HUES64 (cell line): Measurements from ENCODE around the gene ACTL8. TPM values are rescaled to one million over a fixed set of nuclear protein-coding genes. Genes with fewer than 3 reads are reported as not detected.

Source experiments
- H3K27ac ChIP-seq: 2 replicates; pipeline ENCODE4 v1.7.0; 2013; ENCODE audit warnings: low read depth, low read length, inconsistent platforms
- H3K27me3 ChIP-seq: 2 replicates; pipeline ENCODE4 v1.6.1; 2013; ENCODE audit warnings: mild to moderate bottlenecking, low read length; ENCODE audit not compliant: insufficient read depth
- H3K36me3 ChIP-seq: 2 replicates; pipeline ENCODE4 v1.6.1; 2013; ENCODE audit warnings: mild to moderate bottlenecking, low read length; ENCODE audit not compliant: insufficient read depth
- H3K4me1 ChIP-seq: 2 replicates; pipeline ENCODE4 v1.6.1; 2013; ENCODE audit warnings: mild to moderate bottlenecking, low read length, moderate library complexity; ENCODE audit not compliant: insufficient read depth
- H3K4me3 ChIP-seq: 2 replicates; pipeline ENCODE4 v1.5.1; 2013; ENCODE audit warnings: mild to moderate bottlenecking, low read length, moderate library complexity
- H3K9ac ChIP-seq: 2 replicates; pipeline ENCODE4 v1.6.1; 2013; ENCODE audit warnings: mild to moderate bottlenecking, low read depth, low read length
- H3K9me3 ChIP-seq: 2 replicates; pipeline ENCODE4 v1.6.1; 2013; ENCODE audit warnings: low read depth, low read length; ENCODE audit not compliant: insufficient read depth
- WGBS: fragments of 150-250, 120-280 bp; methylation state at CpG from one replicate; pipeline ENCODE4 v1.1.7; 2013; ENCODE audit warnings: missing lambda C conversion rate; 5-methylcytosine and 5-hydroxymethylcytosine counted together
- polyA plus RNA-seq, 2 experiments: library from polyadenylated mRNA; stranded (reverse); fragments of 50-300 nt; gene quantifications; one replicate each; pipeline ENCODE4 v1.2.3, GENCODE V29; 2013

ACTL8 gene, protein sequence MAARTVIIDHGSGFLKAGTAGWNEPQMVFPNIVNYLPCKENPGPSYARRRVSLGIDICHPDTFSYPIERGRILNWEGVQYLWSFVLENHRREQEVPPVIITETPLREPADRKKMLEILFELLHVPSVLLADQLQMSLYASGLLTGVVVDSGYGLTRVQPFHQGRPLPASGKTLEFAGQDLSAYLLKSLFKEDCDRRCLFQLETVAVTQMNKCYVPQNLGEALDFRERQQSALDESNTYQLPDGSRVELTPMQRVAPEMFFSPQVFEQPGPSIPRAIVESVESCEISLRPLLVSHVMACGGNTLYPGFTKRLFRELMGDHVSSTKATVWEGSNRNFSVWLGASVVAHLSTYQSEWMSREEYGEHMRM
- 0.70 TPM for polyA plus RNA-seq (2013, experiment 1 of 2)
- 0.51 TPM for polyA plus RNA-seq (2013, experiment 2 of 2)

DNA sequence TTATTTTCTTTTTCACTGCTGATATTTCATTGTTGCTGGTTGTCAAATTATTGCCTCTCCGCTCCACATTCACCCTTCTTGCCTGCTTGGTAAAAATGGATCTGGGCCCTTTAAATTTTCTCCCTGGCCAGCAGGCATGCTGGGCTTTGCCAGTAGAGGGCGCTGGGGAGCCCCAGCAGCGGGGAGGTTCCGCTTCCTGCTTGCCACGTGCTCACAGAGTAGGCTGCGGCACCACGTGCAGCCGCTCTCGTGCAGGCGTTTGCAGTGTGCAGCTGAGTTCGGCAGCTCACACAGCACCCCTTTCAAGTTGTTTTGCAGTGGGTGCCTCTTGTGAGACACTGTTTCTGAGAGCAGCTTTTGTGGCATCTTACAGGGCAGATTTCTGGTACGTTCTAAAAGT, at the start of gene ACTL8:
Gene ACTL8 (plus strand): TSS at position 214 of the 400 bp plus-strand sequence. CDS start 67,676 bp downstream, outside the sequence.
- Histone ChIP-seq H3K9me3 (peaks cover 44% of the 10 kb centered on the region), H3K9ac (no peak within 1 kb of the TSS), H3K4me1 (no peaks in the 10 kb centered on the region), H3K27ac (no peak within 1 kb of the TSS), H3K36me3 (no peaks in the 10 kb centered on the region), H3K4me3 (no peak within 1 kb of the TSS), H3K27me3 (no peaks in the 10 kb centered on the region)
- WGBS = 66% methylated on average over 12 of the region's 12 CpGs

DNA sequence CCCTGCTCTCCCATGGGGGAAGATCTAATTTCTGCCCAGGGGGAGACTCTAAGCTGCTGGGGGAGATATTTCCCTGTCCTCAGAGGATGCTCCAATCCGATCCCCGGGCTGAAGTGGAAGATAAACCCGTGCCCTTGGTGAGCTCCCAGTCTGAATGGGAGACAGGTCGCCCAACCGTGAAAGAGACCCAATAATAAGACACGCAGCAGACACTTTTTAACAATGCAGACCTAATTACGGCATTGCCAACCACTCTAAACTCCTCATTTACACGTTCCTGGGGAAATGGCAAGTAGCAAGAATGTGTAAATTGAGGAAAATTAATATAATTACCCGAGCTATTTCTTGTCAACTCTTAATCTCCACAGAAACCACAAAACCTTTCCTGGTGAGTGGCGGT, 48.7 kb upstream of the ACTL8 start:
- Histone ChIP-seq H3K27ac (no peak overlapping the region), H3K4me3 (no peak overlapping the region), H3K9ac (no peak overlapping the region), H3K9me3 (peaks cover 22% of the 10 kb centered on the region), H3K27me3 (no peaks in the 10 kb centered on the region), H3K4me1 (peaks cover 4% of the 10 kb centered on the region; the same call in 1 of the 2 replicates), H3K36me3 (no peaks in the 10 kb centered on the region)
- 86% methylated on average over 9 of the region's 10 CpGs for WGBS

DNA sequence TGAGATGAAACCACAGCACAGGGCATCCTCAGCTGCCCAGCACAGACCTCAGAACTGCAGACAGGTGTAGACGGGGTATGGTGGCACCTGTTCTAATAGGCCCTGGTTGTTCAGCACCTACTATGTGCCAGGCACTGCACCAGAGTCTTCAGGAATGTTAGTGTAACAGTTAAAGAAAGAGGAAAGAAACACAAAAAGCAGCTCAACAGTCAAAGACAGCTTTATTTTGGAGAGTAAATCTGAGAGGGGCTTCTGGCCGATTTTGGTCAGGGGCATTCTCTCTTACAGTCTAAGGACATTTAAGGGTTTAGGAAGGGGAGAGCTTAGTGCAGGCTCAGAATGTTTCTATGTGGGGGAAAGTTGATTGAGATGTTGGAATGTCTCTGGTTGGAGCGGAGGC, 45.2 kb upstream of the ACTL8 start:
- no peak overlapping the region for H3K4me3 ChIP-seq
- no peaks in the 10 kb centered on the region for H3K36me3 ChIP-seq
- H3K4me1 ChIP-seq = no peaks in the 10 kb centered on the region
- no peaks in the 10 kb centered on the region for H3K27me3 ChIP-seq
- H3K9me3 ChIP-seq = peaks cover 23% of the 10 kb centered on the region
- WGBS = 96% methylated on average over 3 of the region's 3 CpGs
- H3K9ac ChIP-seq = no peak overlapping the region
- no peak overlapping the region for H3K27ac ChIP-seq

DNA sequence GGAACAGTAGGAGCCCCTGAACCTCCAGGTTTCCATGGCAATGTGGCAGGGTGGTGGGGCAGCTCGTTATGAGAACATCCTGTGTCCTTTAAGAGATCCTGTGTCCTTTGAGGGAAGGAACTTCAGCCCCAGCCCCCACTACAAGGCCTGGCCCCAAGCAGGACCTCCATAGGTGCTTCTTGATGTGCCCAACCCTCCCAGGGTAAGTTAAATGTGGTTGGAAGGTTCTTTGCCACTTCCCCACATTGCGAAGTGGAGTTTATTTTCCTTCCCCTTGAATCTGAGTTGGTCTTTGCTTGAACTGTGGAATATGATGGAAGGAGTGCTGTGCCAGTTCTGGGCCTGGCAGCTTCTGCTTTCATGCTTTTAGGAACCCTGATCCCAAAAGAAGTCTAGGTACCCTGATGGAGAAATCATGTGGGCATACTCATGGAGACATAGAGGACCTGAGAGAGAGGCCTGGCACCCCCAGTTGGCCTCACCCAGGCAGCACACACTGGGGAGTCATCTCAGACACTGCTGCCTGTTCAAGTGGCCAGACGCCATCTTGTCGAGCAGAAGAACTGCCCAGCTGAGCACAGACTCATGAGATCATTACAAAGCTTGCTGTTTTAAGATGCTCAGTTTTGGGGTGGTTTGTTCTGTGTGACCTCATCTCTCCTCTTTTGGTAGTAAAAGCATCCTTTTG, 44.1 kb upstream of the ACTL8 start:
- H3K9me3 ChIP-seq = peaks cover 23% of the 10 kb centered on the region
- no peaks in the 10 kb centered on the region for H3K36me3 ChIP-seq
- no peak overlapping the region for H3K4me3 ChIP-seq
- 87% methylated on average over 4 of the region's 4 CpGs for WGBS
- no peak overlapping the region for H3K27ac ChIP-seq
- H3K4me1 ChIP-seq = no peaks in the 10 kb centered on the region
- no peaks in the 10 kb centered on the region for H3K27me3 ChIP-seq
- no peak overlapping the region for H3K9ac ChIP-seq

DNA sequence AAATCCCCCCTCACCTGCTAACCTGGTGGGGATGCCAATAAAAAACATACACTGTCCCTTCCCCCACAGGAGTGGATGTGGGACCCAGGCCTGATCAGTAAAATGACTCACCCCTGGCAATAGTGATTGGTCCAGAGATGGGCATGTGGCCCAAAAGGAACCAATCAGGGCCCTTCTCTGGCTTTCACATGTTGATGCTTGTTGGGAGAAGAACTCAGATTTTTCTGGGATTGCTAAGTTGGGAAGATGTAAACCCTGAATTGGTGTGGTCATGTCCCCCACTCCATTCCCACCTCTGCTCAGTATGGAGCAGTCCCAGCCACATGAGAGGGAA, 43.6 kb upstream of the ACTL8 start:
- H3K27me3 ChIP-seq = no peaks in the 10 kb centered on the region
- no peaks in the 10 kb centered on the region for H3K36me3 ChIP-seq
- H3K9me3 ChIP-seq = peaks cover 23% of the 10 kb centered on the region
- no peak overlapping the region for H3K9ac ChIP-seq
- no peak overlapping the region for H3K4me3 ChIP-seq
- H3K27ac ChIP-seq = no peak overlapping the region
- H3K4me1 ChIP-seq = no peaks in the 10 kb centered on the region

DNA sequence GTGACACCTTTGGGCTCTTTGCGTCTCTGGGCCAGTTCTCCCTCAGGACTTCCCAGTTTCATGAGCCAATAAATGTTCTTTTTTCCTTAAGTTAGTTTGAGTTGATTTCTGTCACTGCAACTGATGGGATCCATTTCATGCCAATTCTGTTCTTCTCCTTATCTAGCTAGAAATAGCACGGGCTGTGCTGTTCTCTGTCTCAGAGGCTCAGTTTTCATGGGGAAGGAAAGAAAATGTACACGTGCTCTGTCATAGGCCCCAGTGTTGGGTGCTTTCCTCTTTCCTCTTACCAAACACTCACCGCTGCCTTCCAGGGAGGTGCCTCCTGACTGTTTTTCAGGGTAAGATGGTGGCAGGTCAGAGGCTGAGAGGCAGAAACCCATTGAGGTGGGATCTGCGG, 43.2 kb upstream of the ACTL8 start:
- Histone ChIP-seq H3K27ac (no peak overlapping the region), H3K36me3 (no peaks in the 10 kb centered on the region), H3K4me1 (no peaks in the 10 kb centered on the region), H3K9me3 (peaks cover 23% of the 10 kb centered on the region), H3K27me3 (no peaks in the 10 kb centered on the region), H3K4me3 (no peak overlapping the region), H3K9ac (no peak overlapping the region)
- WGBS = 96% methylated on average over 4 of the region's 5 CpGs

DNA sequence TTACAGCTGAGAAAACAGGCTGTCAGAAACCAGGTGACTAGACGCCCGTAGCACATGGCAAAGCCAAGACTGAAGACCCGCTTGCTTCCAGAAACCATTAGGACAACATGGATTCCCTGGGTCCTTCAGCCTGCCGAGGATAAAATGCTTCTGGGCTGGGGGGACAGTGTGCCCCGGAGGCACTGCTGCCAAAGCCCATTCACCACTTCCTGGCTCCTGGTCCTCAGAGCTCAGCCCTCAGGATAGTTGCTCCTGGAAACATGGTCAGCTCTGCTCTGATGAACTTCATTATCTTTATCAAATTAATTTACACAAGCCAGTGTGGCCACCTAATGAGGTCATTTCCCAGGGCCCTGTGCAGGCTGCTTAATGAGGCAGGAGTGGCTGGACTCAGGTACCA, 41.1 kb upstream of the ACTL8 start:
- H3K27ac ChIP-seq = no peak overlapping the region
- no peaks in the 10 kb centered on the region for H3K27me3 ChIP-seq
- no peak overlapping the region for H3K9ac ChIP-seq
- 93% methylated on average over 5 of the region's 5 CpGs for WGBS
- peaks cover 23% of the 10 kb centered on the region for H3K9me3 ChIP-seq
- no peaks in the 10 kb centered on the region for H3K4me1 ChIP-seq
- H3K36me3 ChIP-seq = no peaks in the 10 kb centered on the region
- H3K4me3 ChIP-seq = no peak overlapping the region

DNA sequence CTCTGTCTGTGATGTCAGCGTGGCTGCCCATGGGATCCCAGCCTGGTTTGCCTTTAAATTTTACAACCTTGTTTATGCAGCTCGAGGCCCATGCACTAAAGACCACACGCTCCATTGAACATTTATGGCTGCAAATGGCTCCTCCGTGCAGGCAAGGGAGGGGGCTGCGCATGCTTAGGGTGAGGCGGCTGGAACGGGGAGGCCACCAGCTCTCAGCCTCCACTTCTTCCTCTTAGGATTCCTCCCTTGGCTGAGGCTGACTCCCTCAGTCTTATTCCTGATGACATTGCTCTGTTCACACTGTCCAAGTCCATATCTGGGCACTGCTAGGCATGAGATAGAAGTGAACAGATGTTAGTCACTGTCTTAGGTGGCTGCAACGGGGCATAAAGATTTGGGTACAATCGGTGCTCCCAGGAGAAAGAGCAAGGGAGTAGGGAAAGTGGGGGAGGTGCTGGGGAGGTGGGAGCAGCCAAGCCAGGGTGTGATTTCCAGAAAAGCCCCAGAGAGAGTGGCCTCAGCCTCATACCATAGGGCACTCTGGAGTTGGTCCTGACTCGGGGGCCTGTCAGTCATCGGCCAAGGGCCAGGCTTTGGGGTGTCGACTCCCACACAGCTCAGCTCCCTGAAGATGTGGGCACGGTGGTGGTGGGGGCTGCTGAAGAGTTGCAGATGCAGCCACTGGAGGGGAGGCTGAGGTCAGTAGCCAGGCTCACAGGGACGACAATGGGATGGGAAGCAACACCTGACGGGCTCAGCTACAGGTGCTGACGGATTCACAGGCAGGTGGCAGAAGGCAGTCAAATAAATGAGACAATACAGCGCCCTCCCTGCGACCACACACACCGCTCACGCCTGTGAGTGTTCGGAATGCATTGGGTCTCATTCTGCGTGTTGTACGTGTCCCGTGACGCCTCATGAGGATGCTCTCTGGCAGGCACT, 37.3 kb upstream of the ACTL8 start:
- WGBS = 89% methylated on average over 25 of the region's 25 CpGs
- Histone ChIP-seq H3K27ac (no peak overlapping the region), H3K9ac (no peak overlapping the region), H3K27me3 (no peaks in the 10 kb centered on the region), H3K4me1 (no peaks in the 10 kb centered on the region), H3K36me3 (no peaks in the 10 kb centered on the region), H3K4me3 (no peak overlapping the region), H3K9me3 (no peaks in the 10 kb centered on the region)

DNA sequence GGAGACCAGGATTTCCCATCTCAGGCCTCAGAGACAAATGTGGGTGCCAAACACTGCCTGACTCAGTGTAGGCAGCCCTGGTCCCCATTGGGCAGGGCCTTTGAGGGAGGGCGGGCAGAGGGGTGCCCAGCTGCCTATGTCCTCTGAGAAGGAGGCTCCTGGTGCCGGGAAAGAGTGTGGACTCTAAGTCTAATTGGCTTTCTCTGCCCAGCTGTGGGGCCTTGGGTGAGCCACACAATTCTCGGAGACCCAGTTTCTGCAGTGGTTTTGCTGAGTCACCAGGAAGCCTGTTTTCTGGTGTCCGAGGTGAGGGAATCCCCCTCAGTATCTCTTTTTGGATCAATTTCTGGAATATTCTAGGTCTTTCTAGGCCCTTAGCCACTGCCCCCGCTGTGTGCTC, 35.3 kb upstream of the ACTL8 start:
- Histone ChIP-seq H3K4me3 (no peak overlapping the region), H3K27me3 (no peaks in the 10 kb centered on the region), H3K9me3 (no peaks in the 10 kb centered on the region), H3K36me3 (no peaks in the 10 kb centered on the region), H3K9ac (no peak overlapping the region), H3K4me1 (no peaks in the 10 kb centered on the region), H3K27ac (no peak overlapping the region)
- 90% methylated on average over 5 of the region's 5 CpGs for WGBS

DNA sequence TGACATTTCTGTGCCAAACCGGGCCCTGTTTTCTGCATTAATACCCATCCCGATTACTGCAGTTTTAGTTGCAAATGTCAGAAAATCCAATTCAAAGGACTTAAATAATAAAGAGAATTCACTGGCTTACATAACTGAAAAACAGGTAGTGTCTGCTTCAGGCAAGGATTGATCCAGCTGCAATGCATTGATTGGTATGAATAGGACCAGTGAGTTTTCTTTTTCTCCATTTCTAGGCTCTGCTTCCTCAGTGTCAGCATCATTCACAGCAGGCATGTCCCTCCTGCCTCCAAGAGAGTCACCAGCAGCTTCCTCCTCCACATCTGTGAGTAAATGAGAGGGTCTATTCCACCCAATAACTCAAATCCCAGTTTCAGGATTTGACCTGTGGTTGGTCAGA, 33.7 kb upstream of the ACTL8 start:
- Histone ChIP-seq H3K36me3 (no peaks in the 10 kb centered on the region), H3K9me3 (no peaks in the 10 kb centered on the region), H3K27me3 (no peaks in the 10 kb centered on the region), H3K4me3 (no peak overlapping the region), H3K9ac (no peak overlapping the region), H3K4me1 (no peaks in the 10 kb centered on the region), H3K27ac (no peak overlapping the region)
- WGBS = 95% methylated on average over 2 of the region's 2 CpGs

DNA sequence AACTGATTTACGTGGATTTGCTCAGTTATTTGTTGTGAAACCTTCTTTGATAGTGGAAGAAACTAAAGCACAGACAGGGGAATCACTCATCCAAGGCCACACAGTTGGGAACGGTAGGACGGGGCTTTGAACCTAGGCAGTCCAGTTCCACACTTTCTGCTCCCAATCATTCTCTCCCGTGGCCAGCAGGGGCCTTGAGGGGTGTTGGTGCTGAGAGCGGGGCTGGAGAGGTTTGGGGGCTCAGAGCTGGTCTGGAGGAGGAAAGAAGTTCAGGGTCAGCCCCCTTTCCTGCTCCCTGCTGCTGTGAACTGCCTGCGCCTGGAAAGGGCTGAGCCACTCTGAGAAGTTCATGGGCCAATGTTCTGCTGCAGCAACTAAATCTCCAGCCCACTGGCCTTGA, 31.4 kb upstream of the ACTL8 start:
- no peaks in the 10 kb centered on the region for H3K9me3 ChIP-seq
- H3K27ac ChIP-seq = no peak overlapping the region
- H3K9ac ChIP-seq = no peak overlapping the region
- no peaks in the 10 kb centered on the region for H3K4me1 ChIP-seq
- WGBS = 68% methylated on average over 6 of the region's 6 CpGs
- H3K4me3 ChIP-seq = no peak overlapping the region
- no peaks in the 10 kb centered on the region for H3K27me3 ChIP-seq
- H3K36me3 ChIP-seq = no peaks in the 10 kb centered on the region
